ENCODE data around the gene PARVB. TPM values are rescaled to one million over a fixed set of nuclear protein-coding genes. Genes with fewer than 3 reads are reported as not detected.

PARVB gene
- total and polyA plus RNA-seq, 7 experiments from 2014 or later = 0.18 to 51.2 (median 4.2) TPM

DNA sequence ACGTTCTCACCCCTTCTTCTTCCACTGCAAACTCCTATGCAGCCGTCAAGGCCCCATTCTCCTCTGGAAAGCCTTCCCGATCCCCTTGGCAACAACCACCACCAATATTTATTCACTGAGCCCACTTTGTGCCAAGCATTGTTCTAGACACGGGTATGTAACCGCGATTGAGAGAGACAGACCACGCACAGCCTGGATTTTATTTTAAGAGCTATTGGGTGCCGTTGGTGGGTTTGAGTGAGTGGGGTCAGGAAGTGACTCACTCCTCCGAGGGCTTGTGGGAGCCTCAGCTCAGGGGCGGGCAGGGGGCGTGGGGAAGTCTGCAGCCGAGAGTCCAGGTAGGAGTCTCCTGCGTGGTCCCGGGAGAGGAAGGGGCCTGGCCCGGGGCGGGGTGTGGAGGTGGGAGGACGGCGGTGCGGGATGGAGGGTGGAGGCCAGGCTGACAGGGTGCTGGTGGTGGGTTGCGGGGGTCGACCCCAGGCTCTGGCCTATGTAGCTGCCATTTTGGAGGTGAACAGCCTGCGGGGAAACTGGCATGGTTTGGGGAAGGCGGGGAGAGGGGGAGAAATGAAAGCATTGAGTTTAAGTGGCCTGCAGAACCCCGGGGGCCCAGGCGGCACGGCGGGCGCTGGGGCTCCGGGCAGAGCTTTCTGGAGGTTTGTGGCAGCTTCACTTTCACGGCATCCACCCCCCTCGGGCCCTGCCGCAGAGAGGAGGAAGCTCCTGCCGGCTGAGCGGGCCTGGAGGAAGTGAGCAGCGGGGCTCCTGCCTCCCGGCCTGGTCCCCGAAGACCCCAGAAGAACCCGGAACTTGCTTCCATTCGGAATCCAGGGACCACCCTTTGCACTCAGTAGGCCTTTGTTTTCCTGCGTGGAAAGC lies 157.2 kb downstream of the PARVB start:
- Histone ChIP-seq H3K4me1 (ENCODE audit: control insufficient read depth in 2 of 2, insufficient read depth in 2 of 2, low read length in 2 of 2) (peaks cover 11 to 14% of the 10 kb centered on the region in 2 donors), H3K27me3 (ENCODE audit: control insufficient read depth in 2 of 2, insufficient read depth in 2 of 2, low read length in 2 of 2) (no peaks in the 10 kb centered on the region), H3K27ac (ENCODE audit: low read depth, low read length) (peak overlapping the region; percentile 80), H3K36me3 (ENCODE audit: control insufficient read depth in 2 of 3, insufficient read depth in 3 of 3, low read length in 3 of 3) (peaks cover 0 to 18% (median 0%) of the 10 kb centered on the region in 3 experiments), H3K9me3 (ENCODE audit: control insufficient read depth in 2 of 3, low read length in 3 of 3) (no peaks in the 10 kb centered on the region), H3K4me3 (ENCODE audit: low read length) (peak overlapping the region; percentile 83)
- peak; percentile 41 to 73 (median 55) for DNase-seq
- ChIA-PET CTCF (interaction anchor here (0.5 to 0.9 kb wide), 3 partner anchors 15 to 468 kb away, joined by 3 to 4 read pairs (median 3); no protein-coding TSS in a partner anchor), POLR2A (interaction anchor here (0.8 to 1.5 kb wide), 6 partner anchors 9 to 488 kb away, joined by 3 to 5 read pairs (median 3); partner anchors contain the start of gene SAMM50)
- Mint-ChIP-seq H3K4me1 (peaks cover 15 to 33% (median 30%) of the 10 kb centered on the region in 7 donors), H3K27me3 (peaks cover 0 to 10% (median 0%) of the 10 kb centered on the region in 5 donors), H3K9me3 (no peaks in the 10 kb centered on the region), H3K4me3 (peak overlapping the region; percentile 84 to 97 (median 92)), H3K36me3 (peaks cover 0 to 8% (median 0%) of the 10 kb centered on the region in 5 donors), H3K27ac (peak overlapping the region; percentile 88 to 98 (median 95))
- intact Hi-C loops (cut with micrococcal nuclease) = loop anchor here (1.0 to 10.0 kb wide), 10 partner anchors 96 to 521 kb away; partner anchors contain the start of genes RTL6 (in 2 of the 2), EFCAB6 (in 1 of the 2) and PRR5 (in 1 of the 2)
- ATAC-seq = peak; percentile 73

DNA sequence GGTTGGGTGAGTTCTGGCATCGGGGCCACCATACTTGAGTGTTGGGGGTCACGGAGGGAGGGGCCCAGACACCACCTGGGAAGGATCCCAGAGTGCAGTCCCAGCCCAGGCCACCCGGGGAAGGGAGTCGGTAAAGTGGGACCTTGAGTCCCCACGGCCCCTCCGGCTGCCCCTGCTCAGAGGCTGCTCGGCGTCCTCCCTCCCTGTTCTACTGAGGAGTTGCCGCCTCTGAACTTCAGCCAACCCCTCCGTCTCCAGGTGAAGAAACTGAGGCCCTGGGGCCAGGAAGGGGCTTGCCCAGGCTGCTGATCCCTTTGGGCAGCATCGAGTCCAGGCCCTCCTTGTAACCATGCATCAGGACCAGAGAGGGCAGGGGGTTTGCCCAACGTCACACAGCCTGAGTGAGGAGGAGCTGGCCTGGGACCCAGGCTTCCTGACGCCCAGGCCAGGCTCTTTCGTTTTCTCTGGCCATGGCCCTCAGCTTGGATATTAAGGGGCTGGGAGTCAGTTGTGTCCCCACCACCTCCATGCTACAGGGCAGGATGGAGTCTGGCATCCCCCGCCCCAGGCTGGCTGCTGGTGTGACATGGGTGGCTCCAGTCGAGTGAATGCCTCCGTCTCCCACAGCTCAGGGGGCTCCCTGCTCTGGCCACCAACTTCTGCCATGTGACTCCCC lies 157.9 kb downstream of the PARVB start:
- intact Hi-C loops (cut with micrococcal nuclease) = loop anchor here (1.0 to 10.0 kb wide), 12 partner anchors 9 to 520 kb away; partner anchors contain the start of genes EFCAB6 (in 2 of the 2), RTL6 (in 2 of the 2) and PRR5 (in 1 of the 2)
- Histone ChIP-seq H3K9me3 (ENCODE audit: control insufficient read depth in 2 of 3, low read length in 3 of 3) (no peaks in the 10 kb centered on the region), H3K27me3 (ENCODE audit: control insufficient read depth in 2 of 2, insufficient read depth in 2 of 2, low read length in 2 of 2) (no peaks in the 10 kb centered on the region), H3K36me3 (ENCODE audit: control insufficient read depth in 2 of 3, insufficient read depth in 3 of 3, low read length in 3 of 3) (peaks cover 0 to 24% (median 0%) of the 10 kb centered on the region in 3 experiments), H3K4me1 (ENCODE audit: control insufficient read depth in 2 of 2, insufficient read depth in 2 of 2, low read length in 2 of 2) (peaks cover 11 to 14% of the 10 kb centered on the region in 2 donors), H3K4me3 (ENCODE audit: low read length) (peak overlapping the region; percentile 83), H3K27ac (ENCODE audit: low read depth, low read length) (peak overlapping the region; percentile 80)
- POLR2A ChIA-PET = interaction anchor here (0.7 to 1.8 kb wide), 5 partner anchors 8 to 991 kb away, joined by 3 to 7 read pairs (median 3); no protein-coding TSS in a partner anchor
- no peaks in the 10 kb centered on the region for H3K9me3 Mint-ChIP-seq
- DNase-seq (peak in 4 of 9 donors; percentile 8 to 33 (median 29)), ATAC-seq (peak; percentile 17)
- peaks cover 0 to 8% (median 0%) of the 10 kb centered on the region in 5 donors for H3K27me3 Mint-ChIP-seq
- peaks cover 15 to 33% (median 30%) of the 10 kb centered on the region in 7 donors for H3K4me1 Mint-ChIP-seq
- CTCF ChIA-PET = no interaction called here
- H3K36me3 Mint-ChIP-seq = peaks cover 0 to 8% (median 0%) of the 10 kb centered on the region in 5 donors
- peak overlapping the region; percentile 84 to 97 (median 92) for H3K4me3 Mint-ChIP-seq
- H3K27ac Mint-ChIP-seq = peak overlapping the region; percentile 88 to 98 (median 95)

DNA sequence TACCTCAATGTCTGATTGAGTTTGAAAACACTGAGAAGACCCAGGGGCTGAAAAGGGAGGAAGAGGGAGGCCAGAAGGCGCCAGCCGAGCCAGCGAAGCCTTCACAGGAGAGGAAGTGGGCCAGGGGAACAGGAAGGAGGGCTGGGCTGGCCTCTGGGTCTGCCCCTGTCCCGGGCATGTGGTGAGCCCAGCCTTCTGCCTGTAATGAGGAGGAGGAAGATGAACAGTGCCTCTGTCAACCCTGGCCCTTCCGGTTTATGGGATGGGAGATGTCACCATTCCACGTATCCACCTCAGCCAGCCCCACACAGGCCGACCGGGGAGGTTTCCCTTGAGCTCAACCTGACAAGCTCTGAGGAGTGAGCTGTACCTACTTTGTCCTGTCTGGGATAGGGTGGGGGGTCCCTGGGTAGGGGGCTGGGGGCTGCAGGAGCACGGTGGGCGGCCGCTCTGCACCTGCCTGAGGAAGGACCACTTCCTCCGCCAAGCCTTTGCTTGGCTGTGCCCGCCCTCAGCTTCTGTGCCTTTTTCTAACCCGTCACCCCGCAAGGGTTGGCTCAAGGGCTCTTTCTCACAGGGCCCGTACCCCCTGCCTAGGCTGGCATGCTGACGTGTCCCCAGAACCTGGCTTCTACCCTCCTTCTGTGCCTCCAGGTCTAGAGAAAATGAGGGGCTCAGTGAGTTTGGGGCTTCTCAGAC lies 158.6 kb downstream of the PARVB start:
- Mint-ChIP-seq H3K36me3 (peaks cover 0 to 8% (median 0%) of the 10 kb centered on the region in 5 donors), H3K4me3 (peak overlapping the region; percentile 84 to 97 (median 92)), H3K27ac (peak overlapping the region; percentile 88 to 98 (median 95)), H3K4me1 (peaks cover 15 to 33% (median 30%) of the 10 kb centered on the region in 7 donors), H3K27me3 (peaks cover 0 to 8% (median 0%) of the 10 kb centered on the region in 5 donors), H3K9me3 (no peaks in the 10 kb centered on the region)
- Histone ChIP-seq H3K4me3 (ENCODE audit: low read length) (peak overlapping the region; percentile 83), H3K4me1 (ENCODE audit: control insufficient read depth in 2 of 2, insufficient read depth in 2 of 2, low read length in 2 of 2) (peaks cover 11 to 14% of the 10 kb centered on the region in 2 donors), H3K27me3 (ENCODE audit: control insufficient read depth in 2 of 2, insufficient read depth in 2 of 2, low read length in 2 of 2) (no peaks in the 10 kb centered on the region), H3K9me3 (ENCODE audit: control insufficient read depth in 2 of 3, low read length in 3 of 3) (no peaks in the 10 kb centered on the region), H3K36me3 (ENCODE audit: control insufficient read depth in 2 of 3, insufficient read depth in 3 of 3, low read length in 3 of 3) (peaks cover 0 to 24% (median 0%) of the 10 kb centered on the region in 3 experiments), H3K27ac (ENCODE audit: low read depth, low read length) (peak overlapping the region; percentile 80)
- ATAC-seq (peak; percentile 64), DNase-seq (peak in 8 of 9 donors; percentile 18 to 50 (median 32))
- ChIA-PET CTCF (no interaction called here), POLR2A (interaction anchor here (0.7 to 1.8 kb wide), 2 partner anchors 11 to 990 kb away, joined by 3 to 7 read pairs; no protein-coding TSS in a partner anchor)
- intact Hi-C loops (cut with micrococcal nuclease) = loop anchor here (1.0 to 10.0 kb wide), 11 partner anchors 9 to 520 kb away; partner anchors contain the start of genes EFCAB6 (in 2 of the 2), RTL6 (in 2 of the 2) and PRR5 (in 1 of the 2)

DNA sequence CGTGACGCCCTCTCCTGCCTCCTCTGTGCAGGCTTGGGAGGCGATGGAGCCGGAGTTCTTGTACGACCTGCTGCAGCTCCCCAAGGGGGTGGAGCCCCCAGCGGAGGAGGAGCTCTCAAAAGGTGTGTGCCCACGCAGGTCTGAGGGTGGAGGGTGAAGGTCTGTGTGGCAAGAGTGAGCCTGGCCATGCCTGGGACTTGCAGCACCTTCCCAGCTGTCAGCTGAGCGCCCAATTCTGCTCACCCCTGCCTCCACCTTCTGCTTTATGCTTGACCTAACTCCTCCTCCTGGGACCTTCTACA lies 159.1 kb downstream of the PARVB start:
- H3K4me1 Mint-ChIP-seq = peaks cover 16 to 33% (median 30%) of the 10 kb centered on the region in 7 donors
- no peaks in the 10 kb centered on the region for H3K27me3 ChIP-seq (ENCODE audit: control insufficient read depth in 2 of 2, insufficient read depth in 2 of 2, low read length in 2 of 2)
- no peaks in the 10 kb centered on the region for H3K9me3 Mint-ChIP-seq
- POLR2A ChIA-PET = interaction anchor here (1.8 kb wide), 1 partner anchor 10 kb away, joined by 7 read pairs; no protein-coding TSS in a partner anchor
- H3K36me3 Mint-ChIP-seq = peaks cover 0 to 8% (median 0%) of the 10 kb centered on the region in 5 donors
- peaks cover 0 to 8% (median 0%) of the 10 kb centered on the region in 5 donors for H3K27me3 Mint-ChIP-seq
- H3K4me3 Mint-ChIP-seq = peak overlapping the region; percentile 84 to 97 (median 92)
- peak overlapping the region; percentile 83 for H3K4me3 ChIP-seq (ENCODE audit: low read length)
- CTCF ChIA-PET = no interaction called here
- no peaks in the 10 kb centered on the region for H3K9me3 ChIP-seq (ENCODE audit: control insufficient read depth in 2 of 3, low read length in 3 of 3)
- peaks cover 11 to 14% of the 10 kb centered on the region in 2 donors for H3K4me1 ChIP-seq (ENCODE audit: control insufficient read depth in 2 of 2, insufficient read depth in 2 of 2, low read length in 2 of 2)
- DNase-seq (no peak), ATAC-seq (no peak)
- intact Hi-C loops (cut with micrococcal nuclease) = loop anchor here (2.0 to 10.0 kb wide), 10 partner anchors 98 to 519 kb away; partner anchors contain the start of genes EFCAB6 (in 2 of the 2), RTL6 (in 2 of the 2) and PRR5 (in 1 of the 2)
- H3K27ac ChIP-seq (ENCODE audit: low read depth, low read length) = peak overlapping the region; percentile 80
- peaks cover 0 to 24% (median 0%) of the 10 kb centered on the region in 3 experiments for H3K36me3 ChIP-seq (ENCODE audit: control insufficient read depth in 2 of 3, insufficient read depth in 3 of 3, low read length in 3 of 3)
- peak overlapping the region; percentile 27 to 97 (median 91) for H3K27ac Mint-ChIP-seq

GRCh38 chr22:44184006-44184405 lies 159.9 kb downstream of the PARVB start:
- peaks cover 23 to 33% (median 30%) of the 10 kb centered on the region in 7 donors for H3K4me1 Mint-ChIP-seq

More at GRCh38 chr22:44184006-44184405, 159.9 kb downstream of the PARVB start:
- Mint-ChIP-seq H3K36me3 (peaks cover 0 to 8% (median 0%) of the 10 kb centered on the region in 5 donors), H3K27ac (peak overlapping the region in 7 of 9 donors; percentile 46 to 97 (median 90)), H3K27me3 (peaks cover 0 to 8% (median 0%) of the 10 kb centered on the region in 5 donors), H3K4me3 (peak overlapping the region in 6 of 10 donors; percentile 39 to 97 (median 92)), H3K9me3 (no peaks in the 10 kb centered on the region)
- DNase-seq (no peak), ATAC-seq (no peak)
- Histone ChIP-seq H3K9me3 (ENCODE audit: control insufficient read depth in 2 of 3, low read length in 3 of 3) (no peaks in the 10 kb centered on the region), H3K36me3 (ENCODE audit: control insufficient read depth in 2 of 3, insufficient read depth in 3 of 3, low read length in 3 of 3) (peaks cover 0 to 24% (median 0%) of the 10 kb centered on the region in 3 experiments), H3K27ac (ENCODE audit: low read depth, low read length) (no peak overlapping the region), H3K4me1 (ENCODE audit: control insufficient read depth in 2 of 2, insufficient read depth in 2 of 2, low read length in 2 of 2) (peaks cover 11 to 14% of the 10 kb centered on the region in 2 donors), H3K27me3 (ENCODE audit: control insufficient read depth in 2 of 2, insufficient read depth in 2 of 2, low read length in 2 of 2) (no peaks in the 10 kb centered on the region), H3K4me3 (ENCODE audit: low read length) (no peak overlapping the region)
- ChIA-PET CTCF (no interaction called here), POLR2A (no interaction called here)
- intact Hi-C loops (cut with micrococcal nuclease) = loop anchor here (5.0 to 10.0 kb wide), 9 partner anchors 99 to 518 kb away; partner anchors contain the start of genes RTL6 (in 2 of the 2), EFCAB6 (in 1 of the 2) and PRR5 (in 1 of the 2)

Measured in naive thymus-derived CD4-positive, alpha-beta T cell (primary cell).